Fibroblast of peridontal ligament (primary cell): ENCODE results near the gene TRPM2.
"Not testable (repeated sequence)": the region's sequence is repeated elsewhere in the genome, so short reads cannot be mapped to it uniquely, and the experiment has no call there.

Experiments used
- DNase-seq: peaks from one replicate; pipeline ENCODE4 v3.0.0-alpha.2; 2010; ENCODE audit errors: extremely low read depth

Gene TRPM2

GRCh38 chr21:44415073-44416025 lies 61.9 kb downstream of the TRPM2 start:
- DNase-seq: no peak

GRCh38 chr21:44416193-44416592 lies 62.8 kb downstream of the TRPM2 start:
- no peak for DNase-seq

- DNase-seq: not testable (repeated sequence)
Observed at GRCh38 chr21:44417621-44418107, 64.2 kb downstream of the TRPM2 start.

- no peak for DNase-seq
Observed at GRCh38 chr21:44418108-44418875, 64.9 kb downstream of the TRPM2 start.

- DNase-seq: no peak
Observed at GRCh38 chr21:44418876-44419230, 65.4 kb downstream of the TRPM2 start.

GRCh38 chr21:44419679-44420078 lies 66.3 kb downstream of the TRPM2 start:
- no peak for DNase-seq

GRCh38 chr21:44420416-44421205 lies 67.2 kb downstream of the TRPM2 start:
- DNase-seq: no peak

- DNase-seq: no peak
Observed at GRCh38 chr21:44421901-44422840, 68.8 kb downstream of the TRPM2 start.

- no peak for DNase-seq
Observed at GRCh38 chr21:44423312-44423821, 69.9 kb downstream of the TRPM2 start.

- no peak for DNase-seq
Observed at GRCh38 chr21:44423941-44424607, 70.7 kb downstream of the TRPM2 start.

GRCh38 chr21:44424608-44425306 lies 71.3 kb downstream of the TRPM2 start:
- DNase-seq: no peak

- no peak for DNase-seq
Observed at GRCh38 chr21:44425307-44425894, 72.0 kb downstream of the TRPM2 start.

- DNase-seq: no peak
Observed at GRCh38 chr21:44425895-44426662, 72.7 kb downstream of the TRPM2 start.

- no peak for DNase-seq
Observed at GRCh38 chr21:44426663-44427191, 73.3 kb downstream of the TRPM2 start.

GRCh38 chr21:44427241-44428120 lies 74.1 kb downstream of the TRPM2 start:
- DNase-seq: no peak

- DNase-seq: no peak
Observed at GRCh38 chr21:44428281-44428960, 75.0 kb downstream of the TRPM2 start.
